SK-N-MC (cell line): ENCODE results near the gene CCDC13.

Source experiments
- EZH2 ChIP-seq: fragments of 200-600 bp; sonication (generic); IDR thresholded peaks from one replicate; pipeline ENCODE4 v1.6.1; 2017; ENCODE audit warnings: antibody characterized with exemption
- POLR2AphosphoS5 ChIP-seq: IDR thresholded peaks from 2 replicates; pipeline ENCODE4 v1.6.1; 2012; ENCODE audit warnings: mild to moderate bottlenecking, low read depth, low read length, borderline replicate concordance

- TF ChIP-seq POLR2AphosphoS5 (no peak), EZH2 (no peak)
These were observed 38.7 kb downstream of the CCDC13 start for GRCh38 chr3:42734263-42734860.
